Stimulated activated naive CD4-positive, alpha-beta T cell (primary cell): ENCODE data around the gene YRDC.
"Not testable (repeated sequence)": the region's sequence is repeated elsewhere in the genome, so short reads cannot be mapped to it uniquely, and the experiment has no call there.

Source experiments
- DNase-seq, 6 experiments: peaks; one replicate each; lab custom pipeline; 2025; lab: John Stamatoyannopoulos, UW

YRDC gene

DNA sequence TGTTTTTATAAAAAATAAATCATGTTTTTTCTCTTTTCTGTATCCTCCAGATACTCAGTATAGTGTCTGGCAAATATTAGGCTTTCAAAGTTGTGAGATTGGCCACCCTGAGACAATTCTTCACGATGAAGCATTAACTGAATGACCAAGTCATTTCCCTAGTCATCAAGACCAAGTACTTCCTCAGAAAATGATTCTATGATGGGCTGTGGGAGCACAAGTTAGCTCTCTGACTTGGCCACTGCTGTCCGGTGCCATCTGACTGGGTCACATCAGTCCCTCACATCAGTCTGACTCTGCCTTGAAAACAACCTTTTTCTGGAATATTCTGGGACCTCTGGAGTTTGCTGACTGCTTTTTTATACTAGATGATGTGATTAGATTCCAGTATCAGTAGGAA, 13.5 kb upstream of the YRDC start:
- DNase-seq = no peak

- no peak for DNase-seq
Observed at GRCh38 chr1:37817481-37817880, 9.5 kb upstream of the YRDC start.

GRCh38 chr1:37814252-37814651, 6.2 kb upstream of the YRDC start:
- DNase-seq = no peak

- no peak for DNase-seq
Observed at GRCh38 chr1:37813529-37814145, 5.6 kb upstream of the YRDC start.

DNA sequence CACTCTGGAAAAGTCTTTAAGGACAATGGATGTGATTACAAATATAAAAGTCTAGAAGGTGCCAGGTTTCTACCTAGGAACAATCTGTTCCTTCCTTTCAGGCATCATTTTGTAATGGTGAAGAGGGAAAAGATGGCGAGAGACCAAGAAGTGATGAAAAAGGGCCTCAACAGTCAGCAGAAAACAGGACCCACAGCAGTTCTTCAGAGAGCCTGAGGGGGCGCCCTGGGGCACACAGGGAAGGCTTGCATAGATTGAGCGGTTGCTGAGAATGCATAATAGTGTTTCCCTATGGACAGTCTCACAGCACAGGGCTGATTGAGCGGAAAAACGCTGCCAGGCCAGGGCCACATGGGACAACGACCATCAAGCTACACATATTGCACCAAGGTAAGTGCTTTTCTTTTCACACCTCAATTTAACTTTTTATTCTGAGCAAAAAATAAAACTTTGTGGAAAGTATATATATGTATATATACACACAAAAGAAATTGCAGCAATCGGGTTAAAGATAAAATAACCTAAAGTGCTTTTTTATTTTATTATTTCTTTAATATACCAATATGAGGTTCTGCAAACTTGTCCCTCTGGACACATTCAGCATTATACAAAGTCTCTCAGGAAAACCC, 3.1 kb upstream of the YRDC start:
- peak; percentile 19 to 51 (median 37) for DNase-seq

DNA sequence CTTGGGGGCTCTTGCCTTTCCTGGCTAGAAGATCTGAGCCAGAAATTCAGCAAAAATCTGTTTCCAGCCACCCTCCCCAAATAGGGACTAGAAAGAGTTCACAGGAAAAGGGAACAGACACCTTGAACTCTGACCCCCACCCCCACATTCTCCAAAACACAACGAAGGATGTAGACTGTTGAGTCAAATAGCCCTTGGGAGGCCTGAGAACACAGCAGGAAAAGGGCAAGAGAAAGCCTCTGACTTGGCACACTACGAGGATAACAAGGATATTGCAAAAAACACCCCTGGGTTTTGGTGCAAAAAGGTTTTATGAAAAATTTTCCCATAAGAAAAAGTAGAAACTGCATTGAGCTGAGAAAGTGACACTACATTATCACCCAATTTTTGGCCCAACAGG, 1.9 kb upstream of the YRDC start:
- no peak for DNase-seq

DNA sequence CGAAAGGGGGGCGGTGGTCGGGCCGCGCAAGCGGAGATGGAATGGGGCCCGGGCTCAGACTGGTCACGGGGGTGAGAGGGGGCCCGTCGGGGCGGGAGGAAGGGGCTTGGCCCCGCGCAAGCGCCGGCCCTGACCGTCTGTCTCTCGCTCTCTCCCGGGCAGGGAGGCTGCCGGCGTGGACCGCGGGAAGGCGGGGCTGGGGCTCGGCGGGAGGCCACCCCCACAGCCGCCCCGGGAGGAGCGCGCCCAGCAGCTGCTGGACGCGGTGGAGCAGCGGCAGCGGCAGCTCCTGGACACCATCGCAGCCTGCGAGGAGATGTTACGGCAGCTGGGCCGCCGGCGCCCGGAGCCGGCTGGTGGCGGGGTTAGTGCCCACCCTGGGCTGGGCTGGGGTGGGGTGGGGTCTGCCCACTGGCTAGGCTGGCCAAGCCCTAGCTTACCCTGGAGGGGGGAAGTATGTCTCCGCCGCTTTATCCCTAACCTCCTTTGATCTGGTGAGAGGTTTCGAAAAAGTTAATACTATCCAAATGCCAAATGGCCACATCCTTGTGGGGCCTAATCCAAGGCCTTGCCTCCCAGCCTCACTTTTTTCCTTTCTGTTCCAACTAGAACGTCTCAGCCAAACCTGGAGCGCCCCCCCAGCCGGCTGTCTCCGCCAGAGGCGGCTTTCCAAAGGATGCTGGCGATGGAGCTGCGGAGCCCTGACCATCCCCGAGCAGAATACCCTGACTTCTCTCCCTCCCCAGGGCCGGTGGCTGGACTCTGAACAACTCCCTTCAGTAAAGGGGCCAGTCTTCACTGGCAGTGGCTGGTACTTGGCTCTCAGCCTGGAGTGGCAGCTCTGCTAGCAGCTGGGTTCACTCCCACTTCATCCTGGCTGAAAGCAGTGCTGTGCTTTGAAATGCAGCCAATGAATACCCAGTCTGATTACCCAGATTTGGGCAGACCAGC, 636 bp upstream of the YRDC start:
- peak in 2 of 6 experiments; percentile 41 to 63 for DNase-seq

GRCh38 chr1:37807220-37807554, 821 bp downstream of the YRDC start:
- no peak for DNase-seq

- no peak for DNase-seq
Observed at GRCh38 chr1:37802439-37802838, 5.6 kb downstream of the YRDC start.

GRCh38 chr1:37797750-37798345, 10.2 kb downstream of the YRDC start:
- no peak for DNase-seq

DNA sequence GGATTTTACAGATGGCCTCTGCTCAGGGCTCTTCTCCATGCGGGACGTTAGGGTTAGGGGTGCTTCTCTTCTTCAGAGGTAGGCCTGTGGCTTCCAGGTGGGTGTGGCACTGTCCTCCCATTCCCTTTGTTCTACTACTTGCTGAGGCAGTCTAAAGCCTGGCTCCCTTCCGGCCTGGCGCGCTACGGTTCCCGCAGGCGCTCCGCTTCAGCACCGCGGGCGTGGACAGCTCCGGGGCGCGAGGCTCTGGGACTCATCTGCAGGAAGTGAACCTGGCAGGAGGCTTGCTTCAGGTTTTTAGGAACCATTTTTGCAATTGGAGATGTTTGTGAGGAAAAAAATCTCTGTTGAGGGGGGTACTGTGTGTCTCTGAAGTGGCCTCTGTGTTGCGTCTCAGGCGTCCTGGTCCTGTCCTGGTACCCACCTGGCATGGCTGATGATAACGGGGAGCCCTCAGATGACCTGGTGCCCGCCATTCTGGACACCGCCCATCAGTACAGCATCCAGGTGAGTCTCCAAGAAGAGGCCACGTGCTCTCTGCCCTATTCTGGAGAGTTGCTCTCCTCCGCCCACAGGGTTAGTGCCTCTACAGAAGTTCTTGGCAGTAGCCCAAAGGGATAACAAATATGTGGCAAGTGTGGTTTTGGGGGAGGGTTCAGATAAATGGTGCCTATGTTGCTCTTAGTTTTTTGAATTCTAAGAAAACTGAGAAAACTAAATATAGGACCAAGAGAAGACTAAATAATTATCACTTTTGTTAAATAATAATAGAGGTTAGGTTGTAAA, 12.5 kb downstream of the YRDC start:
- DNase-seq = peak in 4 of 6 experiments; percentile 10 to 47 (median 21)

DNA sequence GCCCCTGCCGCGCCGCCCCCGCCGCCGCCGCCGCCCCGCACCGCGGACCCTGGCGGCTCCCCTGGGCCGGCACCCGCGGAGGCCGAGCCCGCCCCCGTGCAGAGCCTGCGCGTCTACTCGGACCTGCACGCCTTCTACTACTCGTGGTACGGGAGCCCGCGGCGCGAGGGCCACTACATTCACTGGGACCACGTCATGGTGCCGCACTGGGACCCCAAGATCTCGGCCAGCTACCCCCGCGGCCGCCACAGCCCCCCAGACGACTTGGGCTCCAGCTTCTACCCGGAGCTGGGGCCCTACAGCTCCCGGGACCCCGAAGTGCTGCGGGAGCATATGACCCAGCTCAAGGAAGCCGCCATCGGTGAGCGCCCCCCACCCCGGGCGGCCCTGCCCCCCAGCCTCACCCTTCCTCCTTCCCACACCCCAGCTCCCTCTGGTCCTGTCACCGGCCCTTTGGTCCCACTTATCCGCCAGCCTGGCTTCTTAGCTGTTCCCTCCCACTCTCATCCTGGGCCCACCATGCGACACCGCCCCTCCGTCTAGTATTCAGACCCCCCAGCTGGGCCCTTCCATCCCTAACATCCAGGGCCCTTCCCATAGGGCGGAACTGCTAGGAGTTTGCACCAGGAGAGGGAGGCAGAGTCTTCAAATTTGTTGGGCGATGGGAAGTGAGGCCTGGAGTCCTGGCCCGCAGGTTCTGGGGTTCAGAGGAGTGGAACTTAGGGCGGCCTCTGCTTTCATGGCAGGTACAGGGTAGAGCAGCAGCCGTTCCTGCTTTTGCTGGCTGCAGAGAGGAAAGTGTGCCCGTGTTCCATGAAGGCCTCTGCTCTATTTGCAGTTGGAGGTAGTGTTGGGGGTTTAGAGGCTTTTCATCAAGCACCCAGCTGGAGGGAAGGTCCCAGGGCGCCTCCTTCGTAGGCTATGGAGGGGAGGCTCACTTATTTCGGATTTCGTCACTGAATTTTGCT, 13.4 kb downstream of the YRDC start:
- DNase-seq = no peak

DNA sequence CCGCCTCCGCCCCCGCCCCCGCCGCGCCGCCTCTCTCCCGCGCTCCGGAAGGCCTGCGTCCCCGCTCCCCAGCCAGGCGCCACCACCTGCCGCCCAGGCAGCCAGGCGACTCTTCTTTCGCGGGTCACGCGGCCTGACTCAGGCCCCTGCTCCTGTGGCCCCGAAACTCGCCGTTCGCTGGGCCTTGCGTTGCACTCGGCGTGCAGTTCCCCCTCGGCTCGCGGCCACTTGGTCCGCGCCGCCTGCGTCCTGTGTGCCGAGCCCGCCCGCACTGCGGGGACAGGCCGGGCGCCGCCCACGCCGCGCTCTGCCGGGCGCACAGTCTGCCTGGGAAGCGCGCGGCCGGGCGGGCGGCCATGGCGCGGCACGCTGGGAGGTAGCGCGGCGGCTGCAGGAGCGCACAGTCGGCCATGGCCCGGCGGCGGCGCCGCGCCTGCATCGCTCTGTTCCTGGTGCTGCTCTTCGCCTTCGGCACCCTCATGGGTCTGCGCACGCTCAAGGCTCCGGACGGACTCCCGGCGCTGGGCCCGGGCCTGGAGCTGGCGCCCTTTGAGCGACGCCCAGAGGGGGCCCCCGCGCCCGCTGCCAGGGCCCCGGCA, 14.1 kb downstream of the YRDC start, which contains the start of gene MANEAL:
Gene MANEAL (plus strand): TSS at position 75 of the 599 bp plus-strand sequence. CDS start 336 bp downstream, at position 411.
- no peak for DNase-seq

DNA sequence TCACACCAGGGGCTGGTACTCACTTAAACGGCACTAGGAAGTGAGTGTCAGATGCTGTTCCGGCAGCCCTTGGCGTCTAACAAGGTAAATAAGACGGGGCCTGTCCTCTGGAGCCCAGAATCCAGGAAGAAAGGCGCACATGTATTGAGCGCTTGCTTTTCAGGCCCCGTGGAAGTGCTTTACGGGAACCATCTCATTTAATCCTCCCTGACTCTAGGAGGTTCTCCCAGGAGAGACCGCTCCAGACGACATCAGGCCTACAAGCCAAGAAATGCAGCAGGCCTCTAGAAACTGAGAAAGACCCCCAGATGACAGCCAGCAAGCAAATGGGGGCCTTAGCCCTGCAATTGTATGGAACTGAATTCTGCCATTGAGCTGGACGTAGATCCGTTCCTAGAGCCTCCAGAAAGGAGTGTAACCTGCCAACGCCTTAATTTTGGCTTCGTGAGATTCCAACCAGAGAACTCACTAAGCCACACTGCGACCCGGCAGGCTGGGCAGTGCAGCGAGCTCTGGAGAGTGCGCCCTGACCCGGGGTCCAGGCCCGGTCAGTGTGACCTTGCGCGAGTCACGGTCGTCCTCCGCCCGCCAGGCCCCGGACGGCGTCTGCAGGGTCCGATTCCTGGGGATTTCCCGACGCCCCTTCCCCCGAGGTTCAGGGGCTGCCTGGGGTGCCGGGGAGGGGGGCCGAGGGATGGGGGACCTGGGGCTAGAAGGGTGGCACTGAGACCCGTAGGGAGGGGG, 14.9 kb downstream of the YRDC start:
- no peak for DNase-seq

- DNase-seq = no peak
Observed at GRCh38 chr1:37782491-37782890, 25.5 kb downstream of the YRDC start.

DNA sequence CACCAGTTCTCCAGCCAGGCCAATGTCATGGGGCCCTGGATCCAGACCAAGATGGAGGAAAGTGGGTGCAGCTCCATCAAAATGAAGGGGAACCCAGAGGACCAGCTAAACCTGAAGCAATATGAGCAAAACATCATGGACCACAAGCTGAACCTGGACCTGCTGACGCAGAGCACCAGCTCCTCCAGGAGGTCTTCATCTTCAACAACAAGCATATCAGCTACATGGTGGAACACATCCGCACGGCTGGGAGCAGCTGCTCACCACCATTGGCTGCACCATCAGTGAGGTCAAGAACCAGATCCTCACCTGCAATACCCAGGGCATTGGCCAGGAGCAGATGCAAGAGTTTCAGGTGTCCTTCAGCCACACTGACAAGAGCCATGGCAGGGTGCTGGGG, 29.4 kb downstream of the YRDC start:
- DNase-seq = no peak

DNA sequence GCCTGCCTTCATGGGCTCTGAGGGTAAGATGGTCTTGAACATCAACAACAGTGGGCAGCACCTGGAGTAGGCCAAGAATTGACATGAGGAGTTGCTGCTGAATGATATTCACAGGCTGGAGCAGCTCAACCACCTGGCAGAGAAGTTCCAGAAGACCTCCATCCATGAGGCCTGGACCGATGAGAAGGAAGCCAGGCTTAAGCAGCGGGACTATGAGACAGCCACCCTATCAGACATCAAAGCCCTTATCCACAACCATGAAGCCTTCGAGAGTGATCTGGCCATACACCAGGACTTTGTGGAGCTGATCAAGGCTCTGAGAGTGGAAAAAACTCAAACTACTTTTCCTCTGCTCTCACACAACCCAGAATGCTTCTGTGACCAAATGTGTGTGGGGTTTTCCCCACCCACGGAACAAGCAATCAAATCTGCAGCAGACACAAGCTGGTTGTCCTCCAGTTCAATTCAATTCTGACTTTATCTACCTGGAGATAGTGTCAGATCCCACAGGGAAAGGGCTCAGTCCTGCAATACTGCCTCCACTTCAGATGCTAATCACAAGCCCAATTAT, 31.0 kb downstream of the YRDC start:
- DNase-seq = no peak

- DNase-seq = not testable (repeated sequence)
Observed at GRCh38 chr1:37771440-37771839, 36.6 kb downstream of the YRDC start.

DNA sequence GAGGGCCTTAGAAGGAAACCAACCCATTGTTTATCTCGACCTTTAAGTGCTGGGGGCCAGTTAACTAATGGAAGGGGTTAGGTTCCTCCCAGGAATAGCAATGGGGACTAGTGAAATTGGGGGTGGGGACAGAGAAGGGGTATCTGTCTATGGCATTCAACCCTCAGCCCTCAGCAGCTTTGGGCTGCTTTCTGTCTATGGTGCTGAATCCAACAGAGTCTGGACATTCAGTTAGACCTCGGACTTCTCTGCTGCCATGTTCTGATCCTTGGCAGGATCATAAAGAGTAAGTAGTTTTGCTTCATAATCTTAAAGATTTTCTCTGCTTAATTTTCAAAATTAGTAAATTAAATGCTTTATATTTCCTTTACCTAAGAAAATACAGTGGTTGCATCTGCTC, 40.5 kb downstream of the YRDC start:
- no peak for DNase-seq
